ENCODE data around the gene BNIP5. TPM values are rescaled to one million over a fixed set of nuclear protein-coding genes. Genes with fewer than 3 reads are reported as not detected.

The BNIP5 gene
- total RNA-seq, 1 experiment from 2014 or later = not detected

DNA sequence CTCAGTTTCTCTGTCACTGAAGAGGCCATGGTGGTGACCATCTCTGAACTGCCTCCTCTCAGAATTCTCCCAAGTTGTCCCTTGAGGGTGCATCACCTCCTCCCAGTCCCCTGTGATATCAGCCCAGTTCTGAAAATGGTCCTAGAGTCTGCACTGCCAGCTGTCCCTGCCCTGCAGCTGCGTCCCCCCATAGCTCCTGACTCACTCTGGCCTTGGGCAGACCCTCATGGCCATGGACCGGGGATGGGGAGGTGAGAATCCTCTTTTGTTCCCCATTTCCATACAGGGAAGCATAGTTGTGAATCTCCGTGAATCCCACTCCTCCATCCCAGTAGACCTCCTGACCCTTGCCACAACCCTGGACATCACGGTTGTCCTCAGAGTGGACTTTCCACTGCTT lies 46.3 kb upstream of the BNIP5 start:
- no peaks in the 10 kb centered on the region for H3K4me1 ChIP-seq (replicated peaks; ENCODE audit: insufficient read depth)
- intact Hi-C loops (cut with micrococcal nuclease; ENCODE audit: unreplicated experiment) = no loop called here
- H3K9me3 ChIP-seq (ENCODE audit: insufficient read depth, low read depth) = no peaks in the 10 kb centered on the region
- no peak for TF ChIP-seq EZH2 (IDR thresholded peaks at IDR 0.05; ENCODE audit: low read depth)
- TF ChIP-seq, protein P1, sequence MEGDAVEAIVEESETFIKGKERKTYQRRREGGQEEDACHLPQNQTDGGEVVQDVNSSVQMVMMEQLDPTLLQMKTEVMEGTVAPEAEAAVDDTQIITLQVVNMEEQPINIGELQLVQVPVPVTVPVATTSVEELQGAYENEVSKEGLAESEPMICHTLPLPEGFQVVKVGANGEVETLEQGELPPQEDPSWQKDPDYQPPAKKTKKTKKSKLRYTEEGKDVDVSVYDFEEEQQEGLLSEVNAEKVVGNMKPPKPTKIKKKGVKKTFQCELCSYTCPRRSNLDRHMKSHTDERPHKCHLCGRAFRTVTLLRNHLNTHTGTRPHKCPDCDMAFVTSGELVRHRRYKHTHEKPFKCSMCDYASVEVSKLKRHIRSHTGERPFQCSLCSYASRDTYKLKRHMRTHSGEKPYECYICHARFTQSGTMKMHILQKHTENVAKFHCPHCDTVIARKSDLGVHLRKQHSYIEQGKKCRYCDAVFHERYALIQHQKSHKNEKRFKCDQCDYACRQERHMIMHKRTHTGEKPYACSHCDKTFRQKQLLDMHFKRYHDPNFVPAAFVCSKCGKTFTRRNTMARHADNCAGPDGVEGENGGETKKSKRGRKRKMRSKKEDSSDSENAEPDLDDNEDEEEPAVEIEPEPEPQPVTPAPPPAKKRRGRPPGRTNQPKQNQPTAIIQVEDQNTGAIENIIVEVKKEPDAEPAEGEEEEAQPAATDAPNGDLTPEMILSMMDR (conservative IDR thresholded peaks at IDR 0.05) = no peak
- no peak overlapping the region for H3K4me3 ChIP-seq
- H4K20me1 ChIP-seq (ENCODE audit: insufficient read depth) = no peaks in the 10 kb centered on the region
- no TSS peak for BruUV-seq (replicated peaks)
- no peaks in the 10 kb centered on the region for H3K79me2 ChIP-seq (ENCODE audit: low read depth)
- H2AFZ ChIP-seq = no peak overlapping the region
- no peak for DNase-seq
- no peaks in the 10 kb centered on the region for H3K36me3 ChIP-seq (ENCODE audit: low read depth)
- peaks cover 11% of the 10 kb centered on the region; the same call in 1 of the 2 replicates for H3K27me3 ChIP-seq (ENCODE audit: insufficient read depth, low read depth)
- no peak overlapping the region for H3K4me2 ChIP-seq
- peaks cover 3% of the 10 kb centered on the region; the same call in 1 of the 2 replicates for H3F3A ChIP-seq (ENCODE audit: insufficient read depth, low read depth)
- ChIA-PET POLR2A (ENCODE audit: unreplicated experiment) (interaction anchor here (0.6 kb wide), 1 partner anchor 115 kb away, joined by 6 read pairs; no protein-coding TSS in a partner anchor), CTCF (no interaction called here)
- no peak overlapping the region for H3K27ac ChIP-seq
- H3K9me2 ChIP-seq (ENCODE audit: insufficient read depth) = no peaks in the 10 kb centered on the region

- no TSS peak for BruUV-seq (replicated peaks)
- H4K20me1 ChIP-seq (ENCODE audit: insufficient read depth) = no peaks in the 10 kb centered on the region
- ChIA-PET POLR2A (ENCODE audit: unreplicated experiment) (no interaction called here), CTCF (interaction anchor here (0.7 kb wide), 1 partner anchor 44 kb away, joined by 7 read pairs; no protein-coding TSS in a partner anchor)
- H3K9me3 ChIP-seq (ENCODE audit: insufficient read depth, low read depth) = no peaks in the 10 kb centered on the region
- no peak overlapping the region for H2AFZ ChIP-seq
- TF ChIP-seq EZH2 (IDR thresholded peaks at IDR 0.05; ENCODE audit: low read depth) = no peak
- TF ChIP-seq, protein P1 (conservative IDR thresholded peaks at IDR 0.05) = no peak
- H3K27me3 ChIP-seq (ENCODE audit: insufficient read depth, low read depth) = no peaks in the 10 kb centered on the region
- H3F3A ChIP-seq (ENCODE audit: insufficient read depth, low read depth) = peaks cover 3% of the 10 kb centered on the region; the same call in 1 of the 2 replicates
- intact Hi-C loops (cut with micrococcal nuclease; ENCODE audit: unreplicated experiment) = no loop called here
- no peak for DNase-seq
- H3K4me1 ChIP-seq (replicated peaks; ENCODE audit: insufficient read depth) = no peaks in the 10 kb centered on the region
- H3K79me2 ChIP-seq (ENCODE audit: low read depth) = no peaks in the 10 kb centered on the region
- no peaks in the 10 kb centered on the region for H3K9me2 ChIP-seq (ENCODE audit: insufficient read depth)
- H3K4me3 ChIP-seq = no peak overlapping the region
- H3K4me2 ChIP-seq = no peak overlapping the region
- no peaks in the 10 kb centered on the region for H3K36me3 ChIP-seq (ENCODE audit: low read depth)
- H3K27ac ChIP-seq = no peak overlapping the region
Observed at GRCh38 chr6:36381502-36382389, 45.1 kb upstream of the BNIP5 start.

- CTCF ChIA-PET = interaction anchor here (0.6 kb wide), 1 partner anchor 301 kb away, joined by 3 read pairs; no protein-coding TSS in a partner anchor
- BruUV-seq (replicated peaks) = no TSS peak
Observed at GRCh38 chr6:36380166-36380565, 43.5 kb upstream of the BNIP5 start.

More at GRCh38 chr6:36380166-36380565, 43.5 kb upstream of the BNIP5 start:
- Histone ChIP-seq H3F3A (ENCODE audit: insufficient read depth, low read depth) (peaks cover 3% of the 10 kb centered on the region; the same call in 1 of the 2 replicates), H3K4me1 (replicated peaks; ENCODE audit: insufficient read depth) (no peaks in the 10 kb centered on the region), H2AFZ (no peak overlapping the region), H3K9me3 (ENCODE audit: insufficient read depth, low read depth) (no peaks in the 10 kb centered on the region), H3K9me2 (ENCODE audit: insufficient read depth) (no peaks in the 10 kb centered on the region), H3K36me3 (ENCODE audit: low read depth) (no peaks in the 10 kb centered on the region), H4K20me1 (ENCODE audit: insufficient read depth) (no peaks in the 10 kb centered on the region), H3K27me3 (ENCODE audit: insufficient read depth, low read depth) (no peaks in the 10 kb centered on the region), H3K79me2 (ENCODE audit: low read depth) (no peaks in the 10 kb centered on the region), H3K27ac (no peak overlapping the region), H3K4me3 (no peak overlapping the region), H3K4me2 (no peak overlapping the region)
- intact Hi-C loops (cut with micrococcal nuclease; ENCODE audit: unreplicated experiment) = no loop called here
- no peak for DNase-seq
- TF ChIP-seq, protein P1 (conservative IDR thresholded peaks at IDR 0.05) = no peak
- no peak for TF ChIP-seq EZH2 (IDR thresholded peaks at IDR 0.05; ENCODE audit: low read depth)
- POLR2A ChIA-PET (ENCODE audit: unreplicated experiment) = interaction anchor here (0.6 kb wide), 1 partner anchor 731 kb away, joined by 4 read pairs; no protein-coding TSS in a partner anchor

Data from PC-9 (cell line).